GM21825 (cell line): Measurements from ENCODE around the gene FMNL2.
"Not testable (repeated sequence)": the region's sequence is repeated elsewhere in the genome, so short reads cannot be mapped to it uniquely, and the experiment has no call there.

Experiments used
- ATAC-seq: cut with Tn5 transposase; IDR thresholded peaks from one replicate; pipeline ENCODE4 v1.9.1; 2021; ENCODE audit warnings: mild to moderate bottlenecking, moderate library complexity; ENCODE audit not compliant: unreplicated experiment

Gene FMNL2

GRCh38 chr2:152466980-152467676 is 132.2 kb downstream of the FMNL2 start:
- peak; percentile 81 for ATAC-seq

- no peak for ATAC-seq
These were observed 132.9 kb downstream of the FMNL2 start for GRCh38 chr2:152467677-152468410.

- peak; percentile 32 for ATAC-seq
These were observed 134.1 kb downstream of the FMNL2 start for GRCh38 chr2:152468899-152469692.

GRCh38 chr2:152470861-152471854 is 136.2 kb downstream of the FMNL2 start:
- no peak for ATAC-seq

- ATAC-seq, result no peak
These were observed 137.5 kb downstream of the FMNL2 start for GRCh38 chr2:152472481-152472887.

GRCh38 chr2:152473151-152473857 is 138.3 kb downstream of the FMNL2 start:
- no peak for ATAC-seq

GRCh38 chr2:152474523-152474922 is 139.5 kb downstream of the FMNL2 start:
- not testable (repeated sequence) for ATAC-seq

GRCh38 chr2:152475982-152476381 is 141.0 kb downstream of the FMNL2 start:
- no peak for ATAC-seq

GRCh38 chr2:152477347-152478092 is 142.5 kb downstream of the FMNL2 start:
- ATAC-seq, result no peak

GRCh38 chr2:152479282-152479681 is 144.3 kb downstream of the FMNL2 start:
- ATAC-seq, result no peak

- no peak for ATAC-seq
These were observed 145.9 kb downstream of the FMNL2 start for GRCh38 chr2:152480821-152481399.

- no peak for ATAC-seq
These were observed 147.1 kb downstream of the FMNL2 start for GRCh38 chr2:152481881-152482583.

- no peak for ATAC-seq
These were observed 148.5 kb downstream of the FMNL2 start for GRCh38 chr2:152483276-152484063.

GRCh38 chr2:152485954-152486736 is 151.2 kb downstream of the FMNL2 start:
- ATAC-seq, result no peak

- no peak for ATAC-seq
These were observed 151.9 kb downstream of the FMNL2 start for GRCh38 chr2:152486737-152487400.

GRCh38 chr2:152488075-152488474 is 153.1 kb downstream of the FMNL2 start:
- no peak for ATAC-seq
